Astrocyte of the cerebellum (primary cell): ENCODE data around the gene FOXN3.
"Not testable (repeated sequence)": the region's sequence is repeated elsewhere in the genome, so short reads cannot be mapped to it uniquely, and the experiment has no call there.

Experiments
- DNase-seq: peaks from one replicate; pipeline ENCODE4 v3.0.0-alpha.2; 2011; ENCODE audit warnings: low read depth
- H3K4me3 ChIP-seq: 2 replicates; pipeline ENCODE4 v1.5.1; 2011; ENCODE audit warnings: mild to moderate bottlenecking, low read depth, low read length, moderate library complexity
- in situ Hi-C: cut with HindIII; loops from 2 replicates; pipeline ENCODE4 v1.10.0; 2017; ENCODE audit warnings: low sequenced_read_pairs
- TF ChIP-seq, protein P1 (sequence below): IDR thresholded peaks from 2 replicates; pipeline ENCODE4 v1.5.1; 2012; ENCODE audit warnings: low read length, low read depth, moderate library complexity, mild to moderate bottlenecking; ENCODE audit errors: missing control alignments

FOXN3 gene

GRCh38 chr14:89162586-89162985 lies 254.4 kb downstream of the FOXN3 start:
- in situ Hi-C loops: no loop called here
- TF ChIP-seq, protein P1, sequence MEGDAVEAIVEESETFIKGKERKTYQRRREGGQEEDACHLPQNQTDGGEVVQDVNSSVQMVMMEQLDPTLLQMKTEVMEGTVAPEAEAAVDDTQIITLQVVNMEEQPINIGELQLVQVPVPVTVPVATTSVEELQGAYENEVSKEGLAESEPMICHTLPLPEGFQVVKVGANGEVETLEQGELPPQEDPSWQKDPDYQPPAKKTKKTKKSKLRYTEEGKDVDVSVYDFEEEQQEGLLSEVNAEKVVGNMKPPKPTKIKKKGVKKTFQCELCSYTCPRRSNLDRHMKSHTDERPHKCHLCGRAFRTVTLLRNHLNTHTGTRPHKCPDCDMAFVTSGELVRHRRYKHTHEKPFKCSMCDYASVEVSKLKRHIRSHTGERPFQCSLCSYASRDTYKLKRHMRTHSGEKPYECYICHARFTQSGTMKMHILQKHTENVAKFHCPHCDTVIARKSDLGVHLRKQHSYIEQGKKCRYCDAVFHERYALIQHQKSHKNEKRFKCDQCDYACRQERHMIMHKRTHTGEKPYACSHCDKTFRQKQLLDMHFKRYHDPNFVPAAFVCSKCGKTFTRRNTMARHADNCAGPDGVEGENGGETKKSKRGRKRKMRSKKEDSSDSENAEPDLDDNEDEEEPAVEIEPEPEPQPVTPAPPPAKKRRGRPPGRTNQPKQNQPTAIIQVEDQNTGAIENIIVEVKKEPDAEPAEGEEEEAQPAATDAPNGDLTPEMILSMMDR: no peak
- no peak overlapping the region for H3K4me3 ChIP-seq
- no peak for DNase-seq

DNA sequence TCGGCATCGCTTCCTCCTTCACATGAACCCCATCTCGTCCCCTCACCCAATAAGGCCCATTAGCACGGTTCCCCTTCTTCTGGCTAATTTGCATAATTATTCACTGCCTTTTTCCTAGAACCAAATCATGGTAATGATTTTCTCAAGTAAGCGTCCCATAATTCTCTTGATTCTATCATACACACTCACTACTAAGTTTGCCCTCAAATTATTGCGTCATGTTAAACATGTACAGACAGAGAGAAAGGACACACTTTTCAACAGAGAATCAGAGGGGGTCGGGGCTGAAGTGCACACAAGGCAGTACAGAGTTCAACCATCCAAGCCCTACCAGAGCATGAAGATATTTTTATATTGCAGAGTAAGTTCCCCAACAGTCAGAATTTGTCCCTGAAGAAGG lies 256.6 kb downstream of the FOXN3 start:
- TF ChIP-seq, protein P1: no peak
- no peak for DNase-seq
- no peak overlapping the region for H3K4me3 ChIP-seq
- in situ Hi-C loops: no loop called here

GRCh38 chr14:89158701-89159100 lies 258.3 kb downstream of the FOXN3 start:
- in situ Hi-C loops: no loop called here
- TF ChIP-seq, protein P1: no peak
- H3K4me3 ChIP-seq: no peak overlapping the region
- no peak for DNase-seq

- H3K4me3 ChIP-seq, DNase-seq, in situ Hi-C loops: not testable (repeated sequence)
These were observed 258.9 kb downstream of the FOXN3 start for GRCh38 chr14:89158104-89158503.

DNA sequence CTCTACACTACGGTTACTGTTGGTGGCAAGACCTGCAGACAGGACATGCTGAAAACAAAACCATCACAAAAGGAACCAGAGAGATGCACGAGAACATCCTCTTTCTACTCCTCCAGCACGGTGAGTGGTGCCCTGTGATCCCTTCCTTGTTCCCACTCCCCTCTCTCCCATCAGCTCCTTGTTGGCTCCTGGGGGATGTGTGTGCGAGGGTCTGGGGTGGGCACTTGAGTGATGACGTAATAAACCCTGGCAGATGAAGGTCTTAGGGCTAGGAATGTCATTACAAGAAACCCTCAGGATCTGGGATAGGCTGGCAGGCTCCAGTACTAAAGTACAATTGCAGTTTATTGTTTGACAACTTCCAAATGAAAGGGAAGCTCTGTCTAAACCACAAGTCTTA lies 261.5 kb downstream of the FOXN3 start:
- H3K4me3 ChIP-seq: no peak overlapping the region
- TF ChIP-seq, protein P1: no peak
- DNase-seq: no peak
- in situ Hi-C loops: no loop called here

DNA sequence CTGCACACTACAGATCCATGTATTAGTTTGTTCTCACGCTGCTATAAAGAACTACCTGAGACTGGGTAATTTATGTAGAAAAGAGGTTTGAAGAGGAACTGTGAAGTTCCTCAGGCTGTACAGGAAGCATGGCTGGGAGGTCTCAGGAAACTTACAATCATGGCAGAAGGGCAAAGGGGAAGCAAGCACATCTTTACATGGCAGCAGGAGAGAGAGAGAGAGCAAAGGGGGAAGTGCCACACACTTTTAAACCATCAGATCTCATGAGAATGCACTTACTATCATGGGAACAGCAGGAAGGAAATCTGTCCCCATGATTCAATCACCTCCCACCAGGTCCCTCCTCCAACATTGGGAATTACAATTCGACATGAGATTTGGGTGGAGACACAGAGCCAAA lies 265.3 kb downstream of the FOXN3 start:
- DNase-seq, in situ Hi-C loops, H3K4me3 ChIP-seq: not testable (repeated sequence)

DNA sequence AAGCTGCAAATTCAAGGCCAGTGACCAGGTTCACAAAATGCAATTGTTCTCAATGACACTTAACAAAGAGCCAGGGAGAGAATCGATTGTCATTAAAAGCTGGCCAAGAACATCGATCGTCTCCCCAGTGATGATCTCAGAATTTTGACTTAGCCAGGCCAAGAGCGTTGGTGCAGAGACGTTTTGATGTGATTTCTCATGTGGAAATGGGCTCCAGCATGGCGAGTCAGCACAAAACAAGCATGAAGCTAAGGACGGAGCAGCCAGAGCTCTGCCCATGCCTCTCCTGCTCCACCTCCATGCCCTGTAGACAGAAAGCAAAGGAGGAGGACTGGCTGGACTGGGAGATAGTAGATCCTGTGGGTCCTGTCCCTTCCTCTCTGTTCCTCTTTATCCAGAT lies 270.8 kb downstream of the FOXN3 start:
- in situ Hi-C loops: loop anchor here (5.0 kb wide), 1 partner anchor 104 kb away; no protein-coding TSS in a partner anchor
- no peak overlapping the region for H3K4me3 ChIP-seq
- TF ChIP-seq, protein P1: no peak
- DNase-seq: no peak

GRCh38 chr14:89144642-89145041 lies 272.4 kb downstream of the FOXN3 start:
- DNase-seq: no peak
- H3K4me3 ChIP-seq: no peak overlapping the region
- in situ Hi-C loops: loop anchor here (5.0 kb wide), 1 partner anchor 102 kb away; no protein-coding TSS in a partner anchor
- TF ChIP-seq, protein P1: no peak
